COR-L47 (cell line): ENCODE measurements around the gene SORCS1.

Experiments used
- DNase-seq: peaks from one replicate; lab custom pipeline; 2025; lab: John Stamatoyannopoulos, UW

SORCS1 gene

GRCh38 chr10:106537866-106538265 lies 626.6 kb downstream of the SORCS1 start:
- no peak for DNase-seq

GRCh38 chr10:106535304-106535953 lies 629.1 kb downstream of the SORCS1 start:
- no peak for DNase-seq

- no peak for DNase-seq
Measured at GRCh38 chr10:106534441-106534840, 630.1 kb downstream of the SORCS1 start.

GRCh38 chr10:106528702-106529101 lies 635.8 kb downstream of the SORCS1 start:
- no peak for DNase-seq

- no peak for DNase-seq
Measured at GRCh38 chr10:106525835-106526234, 638.7 kb downstream of the SORCS1 start.
